ENCODE data around the gene SARDH. TPM values are rescaled to one million over a fixed set of nuclear protein-coding genes. Genes with fewer than 3 reads are reported as not detected.
"Not testable (repeated sequence)": the region's sequence is repeated elsewhere in the genome, so short reads cannot be mapped to it uniquely, and the experiment has no call there.

SARDH gene
- polyA plus RNA-seq, 1 donor from 2014 or later, result not detected

DNA sequence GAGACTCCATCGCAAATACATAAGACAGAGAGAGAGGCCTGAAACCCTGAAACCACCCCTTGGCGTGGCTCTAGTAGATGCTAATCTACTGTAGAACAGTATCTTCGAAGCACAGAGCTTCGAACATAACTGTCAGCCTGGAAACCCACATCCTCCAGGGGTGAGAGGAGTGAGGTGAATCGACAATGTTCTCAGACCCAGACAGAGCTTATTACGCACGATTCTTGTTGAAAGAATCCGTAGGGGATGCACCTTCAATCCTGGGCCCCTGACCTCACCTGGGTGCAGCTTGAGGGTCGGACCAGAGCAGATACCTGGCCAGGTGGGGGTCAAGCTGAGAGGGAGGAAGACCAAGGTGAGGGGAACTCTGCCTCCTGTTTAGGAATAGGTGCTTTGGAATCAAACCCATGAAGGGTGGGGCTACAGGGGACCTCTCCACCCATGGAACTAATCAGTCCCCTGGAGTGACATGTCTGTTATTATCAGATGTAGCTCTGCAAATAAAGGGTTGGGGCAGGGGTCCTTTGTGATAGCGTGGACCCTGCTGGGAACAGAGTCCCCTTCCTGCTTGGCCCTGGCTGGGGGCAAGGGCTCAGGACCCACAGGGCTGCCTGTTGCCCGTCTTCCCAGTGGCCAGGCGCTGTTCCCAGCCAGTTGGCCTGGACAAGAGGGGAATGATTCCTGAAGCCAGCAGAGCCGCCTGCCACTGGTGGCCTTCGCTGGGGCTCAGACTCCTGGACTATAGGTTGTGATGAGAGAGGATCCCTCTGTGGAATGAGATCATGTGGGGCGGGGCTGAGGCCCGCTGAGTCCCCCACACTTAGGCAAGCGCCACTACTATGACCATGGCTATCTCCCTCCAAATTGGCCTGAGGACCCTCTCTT, 60.8 kb downstream of the SARDH start:
- TF ChIP-seq MXI1 (conservative IDR thresholded peaks at IDR 0.05; ENCODE audit: poor library complexity, severe bottlenecking) (no peak), TAF1 (IDR thresholded peaks at IDR 0.05; ENCODE audit: low read depth) (no peak), POLR2AphosphoS5 (IDR thresholded peaks at IDR 0.05) (no peak), EZH2 (IDR thresholded peaks at IDR 0.05; ENCODE audit: borderline replicate concordance, insufficient read depth, low read length, poor library complexity, severe bottlenecking) (no peak)
- TF ChIP-seq, protein P1, sequence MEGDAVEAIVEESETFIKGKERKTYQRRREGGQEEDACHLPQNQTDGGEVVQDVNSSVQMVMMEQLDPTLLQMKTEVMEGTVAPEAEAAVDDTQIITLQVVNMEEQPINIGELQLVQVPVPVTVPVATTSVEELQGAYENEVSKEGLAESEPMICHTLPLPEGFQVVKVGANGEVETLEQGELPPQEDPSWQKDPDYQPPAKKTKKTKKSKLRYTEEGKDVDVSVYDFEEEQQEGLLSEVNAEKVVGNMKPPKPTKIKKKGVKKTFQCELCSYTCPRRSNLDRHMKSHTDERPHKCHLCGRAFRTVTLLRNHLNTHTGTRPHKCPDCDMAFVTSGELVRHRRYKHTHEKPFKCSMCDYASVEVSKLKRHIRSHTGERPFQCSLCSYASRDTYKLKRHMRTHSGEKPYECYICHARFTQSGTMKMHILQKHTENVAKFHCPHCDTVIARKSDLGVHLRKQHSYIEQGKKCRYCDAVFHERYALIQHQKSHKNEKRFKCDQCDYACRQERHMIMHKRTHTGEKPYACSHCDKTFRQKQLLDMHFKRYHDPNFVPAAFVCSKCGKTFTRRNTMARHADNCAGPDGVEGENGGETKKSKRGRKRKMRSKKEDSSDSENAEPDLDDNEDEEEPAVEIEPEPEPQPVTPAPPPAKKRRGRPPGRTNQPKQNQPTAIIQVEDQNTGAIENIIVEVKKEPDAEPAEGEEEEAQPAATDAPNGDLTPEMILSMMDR (IDR thresholded peaks at IDR 0.05; ENCODE audit: poor library complexity, severe bottlenecking), result no peak
- Histone ChIP-seq H2AFZ (ENCODE audit: low read depth, low read length) (no peak overlapping the region), H3K9ac (ENCODE audit: low read length) (no peak overlapping the region)

GRCh38 chr9:133676450-133676849, 61.7 kb downstream of the SARDH start:
- Histone ChIP-seq H3K79me2 (replicated peaks; ENCODE audit: insufficient read depth, low read length) (no peaks in the 10 kb centered on the region), H3K9ac (ENCODE audit: low read length) (no peak overlapping the region), H3K27me3 (ENCODE audit: insufficient read depth, low read depth, low read length) (no peaks in the 10 kb centered on the region), H2AFZ (ENCODE audit: low read depth, low read length) (no peak overlapping the region), H4K20me1 (ENCODE audit: insufficient read depth) (no peaks in the 10 kb centered on the region), H3F3A (ENCODE audit: insufficient read depth, low read length, poor library complexity, severe bottlenecking) (no peaks in the 10 kb centered on the region), H3K4me2 (ENCODE audit: low read length) (no peak overlapping the region), H3K4me3 (ENCODE audit: low read length) (no peak overlapping the region), H3K27ac (ENCODE audit: low read length) (no peak overlapping the region), H3K36me3 (ENCODE audit: insufficient read depth, low read length) (no peaks in the 10 kb centered on the region), H3K9me2 (ENCODE audit: insufficient read depth, low read length) (no peaks in the 10 kb centered on the region), H3K9me3 (ENCODE audit: low read length) (no peaks in the 10 kb centered on the region)
- no peak for TF ChIP-seq EP300 (conservative IDR thresholded peaks at IDR 0.05; ENCODE audit: poor library complexity, severe bottlenecking)
- no peak for TF ChIP-seq SMC3 (conservative IDR thresholded peaks at IDR 0.05; ENCODE audit: poor library complexity)
- no peak for TF ChIP-seq RAD21 (conservative IDR thresholded peaks at IDR 0.05)
- no peak for TF ChIP-seq TAF1 (IDR thresholded peaks at IDR 0.05; ENCODE audit: low read depth)
- no peak for TF ChIP-seq EZH2 (IDR thresholded peaks at IDR 0.05; ENCODE audit: borderline replicate concordance, insufficient read depth, low read length, poor library complexity, severe bottlenecking)
- TF ChIP-seq POLR2AphosphoS5 (IDR thresholded peaks at IDR 0.05), result no peak
- no peak for TF ChIP-seq MXI1 (conservative IDR thresholded peaks at IDR 0.05; ENCODE audit: poor library complexity, severe bottlenecking)
- TF ChIP-seq, protein P1 (IDR thresholded peaks at IDR 0.05; ENCODE audit: poor library complexity, severe bottlenecking), result no peak
- TF ChIP-seq, protein P2, sequence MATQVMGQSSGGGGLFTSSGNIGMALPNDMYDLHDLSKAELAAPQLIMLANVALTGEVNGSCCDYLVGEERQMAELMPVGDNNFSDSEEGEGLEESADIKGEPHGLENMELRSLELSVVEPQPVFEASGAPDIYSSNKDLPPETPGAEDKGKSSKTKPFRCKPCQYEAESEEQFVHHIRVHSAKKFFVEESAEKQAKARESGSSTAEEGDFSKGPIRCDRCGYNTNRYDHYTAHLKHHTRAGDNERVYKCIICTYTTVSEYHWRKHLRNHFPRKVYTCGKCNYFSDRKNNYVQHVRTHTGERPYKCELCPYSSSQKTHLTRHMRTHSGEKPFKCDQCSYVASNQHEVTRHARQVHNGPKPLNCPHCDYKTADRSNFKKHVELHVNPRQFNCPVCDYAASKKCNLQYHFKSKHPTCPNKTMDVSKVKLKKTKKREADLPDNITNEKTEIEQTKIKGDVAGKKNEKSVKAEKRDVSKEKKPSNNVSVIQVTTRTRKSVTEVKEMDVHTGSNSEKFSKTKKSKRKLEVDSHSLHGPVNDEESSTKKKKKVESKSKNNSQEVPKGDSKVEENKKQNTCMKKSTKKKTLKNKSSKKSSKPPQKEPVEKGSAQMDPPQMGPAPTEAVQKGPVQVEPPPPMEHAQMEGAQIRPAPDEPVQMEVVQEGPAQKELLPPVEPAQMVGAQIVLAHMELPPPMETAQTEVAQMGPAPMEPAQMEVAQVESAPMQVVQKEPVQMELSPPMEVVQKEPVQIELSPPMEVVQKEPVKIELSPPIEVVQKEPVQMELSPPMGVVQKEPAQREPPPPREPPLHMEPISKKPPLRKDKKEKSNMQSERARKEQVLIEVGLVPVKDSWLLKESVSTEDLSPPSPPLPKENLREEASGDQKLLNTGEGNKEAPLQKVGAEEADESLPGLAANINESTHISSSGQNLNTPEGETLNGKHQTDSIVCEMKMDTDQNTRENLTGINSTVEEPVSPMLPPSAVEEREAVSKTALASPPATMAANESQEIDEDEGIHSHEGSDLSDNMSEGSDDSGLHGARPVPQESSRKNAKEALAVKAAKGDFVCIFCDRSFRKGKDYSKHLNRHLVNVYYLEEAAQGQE (IDR thresholded peaks at IDR 0.05; ENCODE audit: borderline replicate concordance), result no peak

More for the DNA sequence above, 60.8 kb downstream of the SARDH start:
- H3F3A ChIP-seq (ENCODE audit: insufficient read depth, low read length, poor library complexity, severe bottlenecking), result no peaks in the 10 kb centered on the region
- no peaks in the 10 kb centered on the region for H3K9me3 ChIP-seq (ENCODE audit: low read length)
- H3K9me2 ChIP-seq (ENCODE audit: insufficient read depth, low read length), result no peaks in the 10 kb centered on the region
- no peaks in the 10 kb centered on the region for H3K79me2 ChIP-seq (replicated peaks; ENCODE audit: insufficient read depth, low read length)
- H3K27me3 ChIP-seq (ENCODE audit: insufficient read depth, low read depth, low read length), result no peaks in the 10 kb centered on the region
- H3K4me3 ChIP-seq (ENCODE audit: low read length), result no peak overlapping the region
- no peak overlapping the region for H3K4me2 ChIP-seq (ENCODE audit: low read length)
- no peak overlapping the region for H3K27ac ChIP-seq (ENCODE audit: low read length)
- no peaks in the 10 kb centered on the region for H3K36me3 ChIP-seq (ENCODE audit: insufficient read depth, low read length)
- H4K20me1 ChIP-seq (ENCODE audit: insufficient read depth), result no peaks in the 10 kb centered on the region

DNA sequence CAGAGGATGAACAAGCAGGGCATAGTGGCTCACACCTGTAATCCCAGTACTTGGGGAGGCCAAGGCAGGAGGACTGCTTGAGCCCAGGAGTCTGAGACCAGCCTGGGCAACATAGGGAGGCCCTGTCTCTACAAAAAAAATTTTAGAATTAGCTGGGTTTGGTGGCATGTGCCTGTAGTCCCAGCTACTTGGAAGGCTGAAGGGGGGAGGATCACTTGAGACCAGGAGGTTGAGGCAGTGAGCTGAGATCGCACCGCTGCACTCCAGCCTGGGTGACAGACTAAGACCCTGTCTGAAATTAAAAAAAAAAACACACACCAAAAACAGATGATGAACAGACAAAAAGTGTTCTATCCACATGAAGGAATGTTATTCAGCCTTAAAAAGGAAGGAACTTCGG, 62.4 kb downstream of the SARDH start:
- not testable (repeated sequence) for H2AFZ ChIP-seq (ENCODE audit: low read depth, low read length); H3K9me2 ChIP-seq (ENCODE audit: insufficient read depth, low read length); H3K27me3 ChIP-seq (ENCODE audit: insufficient read depth, low read depth, low read length); H3K79me2 ChIP-seq (replicated peaks; ENCODE audit: insufficient read depth, low read length); H3K4me3 ChIP-seq (ENCODE audit: low read length); H3K27ac ChIP-seq (ENCODE audit: low read length); H3K36me3 ChIP-seq (ENCODE audit: insufficient read depth, low read length); H4K20me1 ChIP-seq (ENCODE audit: insufficient read depth); H3K9ac ChIP-seq (ENCODE audit: low read length); H3K9me3 ChIP-seq (ENCODE audit: low read length); H3F3A ChIP-seq (ENCODE audit: insufficient read depth, low read length, poor library complexity, severe bottlenecking); H3K4me2 ChIP-seq (ENCODE audit: low read length)

Measured in neural cell (in vitro differentiated cells).